HepG2 (cell line): Measurements from ENCODE around the gene CDH22. TPM values are rescaled to one million over a fixed set of nuclear protein-coding genes. Genes with fewer than 3 reads are reported as not detected.

Experiments
- ATAC-seq: fragments of 200-7000 bp; cut with Tn5 transposase; 3 replicates; pipeline ENCODE4 v1.9.1; 2020; ENCODE audit warnings: mild to moderate bottlenecking, moderate library complexity
- BruUV-seq: library from RNA; stranded (reverse); fragments of 400-500 nt; replicated peaks from 2 replicates; lab custom pipeline; 2021; lab: Mats Ljungman, UMichigan
- CTCF ChIA-PET: fragments of 300-600 bp; formaldehyde crosslinking; extraction: SDS; loops from one replicate; lab custom pipeline; 2021; ENCODE audit warnings: low total read pairs, inconsistent platforms, low intra/inter-chr PET ratio; lab: Yijun Ruan, JAX
- POLR2A ChIA-PET: fragments of 350-600 bp; sonication (Branson Sonifier 250); formaldehyde crosslinking; loops from one replicate; lab custom pipeline; 2020; ENCODE audit warnings: antibody characterized with exemption, inconsistent platforms; lab: Yijun Ruan, JAX
- DNase-seq: peaks from one replicate; pipeline ENCODE4 v3.0.0-alpha.2; 2015; ENCODE audit warnings: low spot score
- FAIRE-seq: peaks from 3 replicates; lab custom pipeline; 2011; peaks lifted over from hg19 to GRCh38; lab: Jason Lieb, UNC
- H2AFZ ChIP-seq: one replicate; pipeline ENCODE4 v1.6.1; 2011; ENCODE audit warnings: low read length, inconsistent platforms
- H3K27ac ChIP-seq: fragments of 300-600 bp; 3 replicates; pipeline ENCODE4 v1.8.0; 2011; ENCODE audit warnings: mixed run types, mild to moderate bottlenecking, mixed read lengths, low read length, inconsistent platforms; ENCODE audit not compliant: insufficient read depth; ENCODE audit errors: extremely low read length
- H3K27me3 ChIP-seq, 2 experiments: fragments of 200-600 bp in 1 of 2; 2 replicates in 1 of 2; 3 replicates in 1 of 2; pipeline versions ENCODE4 v1.6.0 to v1.8.0; 2011; ENCODE audit warnings: low read length in 2 of 2, mild to moderate bottlenecking in 2 of 2, moderate library complexity in 2 of 2, inconsistent platforms in 1 of 2; ENCODE audit not compliant: insufficient read depth in 2 of 2, control insufficient read depth in 1 of 2
- H3K36me3 ChIP-seq, 2 experiments: fragments of 200-600 bp in 1 of 2; replicated peaks in 1 of 2; 2 replicates in 1 of 2; 3 replicates in 1 of 2; pipeline versions ENCODE4 v1.5.1 to v1.8.0; 2011; ENCODE audit warnings: low read length in 2 of 2, inconsistent platforms in 1 of 2; ENCODE audit not compliant: insufficient read depth in 2 of 2, control insufficient read depth in 1 of 2
- H3K4me1 ChIP-seq: 2 replicates; pipeline ENCODE4 v1.5.1; 2012; ENCODE audit warnings: low read length, inconsistent platforms; ENCODE audit not compliant: insufficient read depth
- H3K4me2 ChIP-seq: 2 replicates; pipeline ENCODE4 v1.6.0; 2011; ENCODE audit warnings: low read depth, low read length, inconsistent platforms
- H3K4me3 ChIP-seq, 3 experiments: fragments of 200-600 bp in 1 of 3; sonication (generic), shearing (Covaris generic) in 1 of 3; replicated peaks in 1 of 3; 2 replicates each; pipeline ENCODE4 v1.5.1; 2011 to 2016; ENCODE audit warnings: low read length in 3 of 3, inconsistent platforms in 2 of 3, low read depth in 2 of 3, mild to moderate bottlenecking in 2 of 3, control low read depth in 1 of 3, mixed read lengths in 1 of 3; ENCODE audit not compliant: insufficient read depth in 1 of 3
- H3K79me2 ChIP-seq: one replicate; pipeline ENCODE4 v1.6.1; 2011; ENCODE audit warnings: low read length, inconsistent platforms; ENCODE audit not compliant: insufficient read depth
- H3K9ac ChIP-seq: 2 replicates; pipeline ENCODE4 v1.6.0; 2011; ENCODE audit warnings: mild to moderate bottlenecking, low read depth, low read length, inconsistent platforms; ENCODE audit not compliant: insufficient read depth
- H3K9me3 ChIP-seq: 2 replicates; pipeline ENCODE4 v1.5.1; 2012; ENCODE audit warnings: mild to moderate bottlenecking, low read length
- H4K20me1 ChIP-seq: 2 replicates; pipeline ENCODE4 v1.6.0; 2011; ENCODE audit warnings: inconsistent platforms, mild to moderate bottlenecking, low read length, moderate library complexity; ENCODE audit not compliant: insufficient read depth
- AKNA ChIP-seq: sonication (generic); formaldehyde crosslinking; IDR thresholded peaks from 2 replicates; pipeline ENCODE4 v1.4.0; 2020; ENCODE audit warnings: missing genetic modification reagents, borderline replicate concordance
- CBX2 ChIP-seq, 2 experiments: fragments of 200-600 bp in 1 of 2; sonication (generic); formaldehyde crosslinking in 1 of 2; IDR thresholded peaks; 2 replicates each; pipeline versions ENCODE4 v1.7.0 to v1.8.1; 2018 to 2022; ENCODE audit warnings: low read depth in 2 of 2, low read length in 1 of 2, mild to moderate bottlenecking in 1 of 2, missing genetic modification reagents in 1 of 2
- DDIT3 ChIP-seq: sonication (generic); formaldehyde crosslinking; IDR thresholded peaks from 2 replicates; pipeline ENCODE4 v1.4.0; 2020; ENCODE audit warnings: mild to moderate bottlenecking, missing genetic modification reagents
- GLI4 ChIP-seq: sonication (generic); formaldehyde crosslinking; IDR thresholded peaks from 2 replicates; pipeline ENCODE4 v1.5.1; 2020; ENCODE audit warnings: missing genetic modification reagents, mild to moderate bottlenecking, moderate library complexity, borderline replicate concordance
- KLF15 ChIP-seq: sonication (generic); formaldehyde crosslinking; IDR thresholded peaks from 2 replicates; pipeline ENCODE4 v1.8.1; 2023; ENCODE audit warnings: borderline replicate concordance, mild to moderate bottlenecking, inconsistent platforms, missing genetic modification reagents, mixed read lengths
- XBP1 ChIP-seq: sonication (generic); formaldehyde crosslinking; IDR thresholded peaks from 2 replicates; pipeline ENCODE4 v1.5.0; 2020; ENCODE audit warnings: missing genetic modification reagents
- ZNF263 ChIP-seq: sonication (generic); formaldehyde crosslinking; IDR thresholded peaks from 2 replicates; pipeline ENCODE4 v1.4.0; 2020; ENCODE audit warnings: missing genetic modification reagents
- ZNF768 ChIP-seq: sonication (generic); formaldehyde crosslinking; IDR thresholded peaks from 2 replicates; pipeline ENCODE4 v1.4.0; 2020; ENCODE audit warnings: missing genetic modification reagents
- WGBS: methylation state at CpG from one replicate; pipeline ENCODE4 v1.1.6; 2017; ENCODE audit warnings: low lambda C conversion rate; 5-methylcytosine and 5-hydroxymethylcytosine counted together
- in situ Hi-C: cut with HindIII; loops from 2 replicates; pipeline ENCODE4 v1.10.0; 2017; ENCODE audit warnings: low pct_unique_long_range_greater_than_20kb; ENCODE audit not compliant: extremely low pct_ligation_motif_present
- intact Hi-C: fragments of 100-400 bp; cut with micrococcal nuclease; formaldehyde crosslinking; loops from one replicate; pipeline ENCODE4 v1.10.0; 2022; ENCODE audit not compliant: unreplicated experiment
- polyA plus RNA-seq, 8 experiments: library from polyadenylated mRNA; depleted of rRNA in 3 of 8; stranded (reverse) in 7 of 8; unstranded in 1 of 8; fragments of >200 nt; fragmentation: Illumina TruSeq in 4 of 8; extraction: Trizol in 4 of 8; gene quantifications; 2 replicates each; pipeline versions ENCODE4 v1.2.1 to v1.2.3, GENCODE V29; 2011 to 2016; ENCODE audit warnings: low read depth in 4 of 8, missing spikeins in 1 of 8, mixed read lengths in 1 of 8; ENCODE audit not compliant: insufficient read depth in 1 of 8
- total RNA-seq, 5 experiments: library from RNA; depleted of rRNA; stranded (reverse); fragments of >200 nt; fragmentation: Illumina TruSeq; extraction: Trizol; gene quantifications; 2 replicates each; pipeline ENCODE4 v1.2.3, GENCODE V29; 2016; ENCODE audit warnings: low read depth in 1 of 5
- TF ChIP-seq, protein P1 (sequence below): IDR thresholded peaks from 2 replicates; pipeline ENCODE4 v1.6.1; 2016; ENCODE audit warnings: mild to moderate bottlenecking
- TF ChIP-seq, protein P2 (sequence below): fragments of 450-650 bp; IDR thresholded peaks from 2 replicates; pipeline ENCODE4 v1.6.1; 2016

The CDH22 gene
- total and polyA plus RNA-seq, 2 of the 13 experiments (the other 11 are each of a cell fraction or from before 2014, with no cell fraction given) = not detected

- no peak overlapping the region for H2AFZ ChIP-seq
- TF ChIP-seq ZNF768 (CRISPR knock-in tag) = peak; percentile 77; the same call in 1 of the 2 replicates
- TF ChIP-seq CBX2 (IDR thresholded peaks at IDR 0.05; ENCODE audit: low read depth, low read length) = no peak
- TF ChIP-seq CBX2 (CRISPR knock-in tag; IDR thresholded peaks at IDR 0.05; ENCODE audit: low read depth) = no peak
- no peak for TF ChIP-seq KLF15
- no peak for TF ChIP-seq XBP1 (CRISPR knock-in tag)
- peak; percentile 48; the same call in 1 of the 2 replicates for TF ChIP-seq ZNF263 (CRISPR knock-in tag)
- no peak overlapping the region for H3K4me3 ChIP-seq
- no peaks in the 10 kb centered on the region for H3K36me3 ChIP-seq
- H4K20me1 ChIP-seq = no peaks in the 10 kb centered on the region
- in situ Hi-C loops = no loop called here
- ATAC-seq = no peak
- DNase-seq = no peak
- peaks cover 12 to 64% of the 10 kb centered on the region in 2 experiments for H3K27me3 ChIP-seq
- H3K9me3 ChIP-seq = no peaks in the 10 kb centered on the region
- no peak overlapping the region for H3K4me2 ChIP-seq
- 41% methylated on average over 10 of the region's 10 CpGs for WGBS
- H3K4me1 ChIP-seq = no peaks in the 10 kb centered on the region
- no peak overlapping the region for H3K27ac ChIP-seq
- intact Hi-C loops = no loop called here
- BruUV-seq = no TSS peak
- H3K9ac ChIP-seq = no peak overlapping the region
- FAIRE-seq = no peak
- CTCF ChIA-PET = interaction anchor here (3.1 kb wide), 1 partner anchor 16 kb away, joined by 16 read pairs; the partner anchor contains the start of gene CDH22
- H3K79me2 ChIP-seq = no peaks in the 10 kb centered on the region
- POLR2A ChIA-PET = no interaction called here
These were observed 15.3 kb upstream of the CDH22 start for GRCh38 chr20:46323557-46323956.

- Histone ChIP-seq H3K27ac (no peak overlapping the region), H3K9ac (no peak overlapping the region), H3K9me3 (no peaks in the 10 kb centered on the region), H3K27me3 (peaks cover 15 to 71% of the 10 kb centered on the region in 2 experiments), H3K4me1 (no peaks in the 10 kb centered on the region), H3K4me2 (no peak overlapping the region), H3K79me2 (no peaks in the 10 kb centered on the region), H3K4me3 (no peak overlapping the region), H2AFZ (no peak overlapping the region), H4K20me1 (no peaks in the 10 kb centered on the region), H3K36me3 (no peaks in the 10 kb centered on the region)
- no peak for FAIRE-seq
- BruUV-seq = no TSS peak
- intact Hi-C loops = no loop called here
- ATAC-seq = no peak
- 24% methylated on average over 8 of the region's 8 CpGs for WGBS
- ChIA-PET CTCF (no interaction called here), POLR2A (no interaction called here)
- no peak for DNase-seq
- in situ Hi-C loops = no loop called here
- TF ChIP-seq DDIT3 (CRISPR knock-in tag) (no peak), AKNA (CRISPR knock-in tag) (no peak), GLI4 (CRISPR knock-in tag) (no peak)
- TF ChIP-seq, protein P1, sequence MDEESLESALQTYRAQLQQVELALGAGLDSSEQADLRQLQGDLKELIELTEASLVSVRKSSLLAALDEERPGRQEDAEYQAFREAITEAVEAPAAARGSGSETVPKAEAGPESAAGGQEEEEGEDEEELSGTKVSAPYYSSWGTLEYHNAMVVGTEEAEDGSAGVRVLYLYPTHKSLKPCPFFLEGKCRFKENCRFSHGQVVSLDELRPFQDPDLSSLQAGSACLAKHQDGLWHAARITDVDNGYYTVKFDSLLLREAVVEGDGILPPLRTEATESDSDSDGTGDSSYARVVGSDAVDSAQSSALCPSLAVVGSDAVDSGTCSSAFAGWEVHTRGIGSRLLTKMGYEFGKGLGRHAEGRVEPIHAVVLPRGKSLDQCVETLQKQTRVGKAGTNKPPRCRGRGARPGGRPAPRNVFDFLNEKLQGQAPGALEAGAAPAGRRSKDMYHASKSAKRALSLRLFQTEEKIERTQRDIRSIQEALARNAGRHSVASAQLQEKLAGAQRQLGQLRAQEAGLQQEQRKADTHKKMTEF (CRISPR knock-in tag) = no peak
- TF ChIP-seq, protein P2, sequence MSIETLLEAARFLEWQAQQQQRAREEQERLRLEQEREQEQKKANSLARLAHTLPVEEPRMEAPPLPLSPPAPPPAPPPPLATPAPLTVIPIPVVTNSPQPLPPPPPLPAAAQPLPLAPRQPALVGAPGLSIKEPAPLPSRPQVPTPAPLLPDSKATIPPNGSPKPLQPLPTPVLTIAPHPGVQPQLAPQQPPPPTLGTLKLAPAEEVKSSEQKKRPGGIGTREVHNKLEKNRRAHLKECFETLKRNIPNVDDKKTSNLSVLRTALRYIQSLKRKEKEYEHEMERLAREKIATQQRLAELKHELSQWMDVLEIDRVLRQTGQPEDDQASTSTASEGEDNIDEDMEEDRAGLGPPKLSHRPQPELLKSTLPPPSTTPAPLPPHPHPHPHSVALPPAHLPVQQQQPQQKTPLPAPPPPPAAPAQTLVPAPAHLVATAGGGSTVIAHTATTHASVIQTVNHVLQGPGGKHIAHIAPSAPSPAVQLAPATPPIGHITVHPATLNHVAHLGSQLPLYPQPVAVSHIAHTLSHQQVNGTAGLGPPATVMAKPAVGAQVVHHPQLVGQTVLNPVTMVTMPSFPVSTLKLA = no peak
These were observed 14.3 kb upstream of the CDH22 start for GRCh38 chr20:46322641-46323040.
